ENCODE data around the gene KSR2. TPM values are rescaled to one million over a fixed set of nuclear protein-coding genes. Genes with fewer than 3 reads are reported as not detected.

The KSR2 gene
- total RNA-seq, 1 donor from 2014 or later: 2.0 TPM

- no peaks in the 10 kb centered on the region for H3K9me3 Mint-ChIP-seq
- no peak for DNase-seq (ENCODE audit: extremely low spot score, unreplicated experiment)
- no peak overlapping the region for H3K4me3 Mint-ChIP-seq
- H3K27me3 Mint-ChIP-seq: peaks cover 20% of the 10 kb centered on the region
- peaks cover 9% of the 10 kb centered on the region for H3K4me1 Mint-ChIP-seq (ENCODE audit: unreplicated experiment)
- no peak overlapping the region for H3K27ac Mint-ChIP-seq
- TF ChIP-seq, protein P1, sequence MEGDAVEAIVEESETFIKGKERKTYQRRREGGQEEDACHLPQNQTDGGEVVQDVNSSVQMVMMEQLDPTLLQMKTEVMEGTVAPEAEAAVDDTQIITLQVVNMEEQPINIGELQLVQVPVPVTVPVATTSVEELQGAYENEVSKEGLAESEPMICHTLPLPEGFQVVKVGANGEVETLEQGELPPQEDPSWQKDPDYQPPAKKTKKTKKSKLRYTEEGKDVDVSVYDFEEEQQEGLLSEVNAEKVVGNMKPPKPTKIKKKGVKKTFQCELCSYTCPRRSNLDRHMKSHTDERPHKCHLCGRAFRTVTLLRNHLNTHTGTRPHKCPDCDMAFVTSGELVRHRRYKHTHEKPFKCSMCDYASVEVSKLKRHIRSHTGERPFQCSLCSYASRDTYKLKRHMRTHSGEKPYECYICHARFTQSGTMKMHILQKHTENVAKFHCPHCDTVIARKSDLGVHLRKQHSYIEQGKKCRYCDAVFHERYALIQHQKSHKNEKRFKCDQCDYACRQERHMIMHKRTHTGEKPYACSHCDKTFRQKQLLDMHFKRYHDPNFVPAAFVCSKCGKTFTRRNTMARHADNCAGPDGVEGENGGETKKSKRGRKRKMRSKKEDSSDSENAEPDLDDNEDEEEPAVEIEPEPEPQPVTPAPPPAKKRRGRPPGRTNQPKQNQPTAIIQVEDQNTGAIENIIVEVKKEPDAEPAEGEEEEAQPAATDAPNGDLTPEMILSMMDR (conservative IDR thresholded peaks at IDR 0.05): peak; percentile 29
- H3K36me3 Mint-ChIP-seq: no peaks in the 10 kb centered on the region
Observed at GRCh38 chr12:117603316-117604113, 365.3 kb downstream of the KSR2 start.

- Mint-ChIP-seq H3K4me1 (ENCODE audit: unreplicated experiment) (peaks cover 9% of the 10 kb centered on the region), H3K9me3 (no peaks in the 10 kb centered on the region), H3K27ac (no peak overlapping the region), H3K27me3 (peaks cover 18% of the 10 kb centered on the region), H3K4me3 (no peak overlapping the region), H3K36me3 (no peaks in the 10 kb centered on the region)
- TF ChIP-seq, protein P1 (conservative IDR thresholded peaks at IDR 0.05): no peak
- DNase-seq (ENCODE audit: extremely low spot score, unreplicated experiment): no peak
Observed at GRCh38 chr12:117599849-117600248, 368.9 kb downstream of the KSR2 start.

GRCh38 chr12:117596968-117597367 is 371.8 kb downstream of the KSR2 start:
- Mint-ChIP-seq H3K4me3 (no peak overlapping the region), H3K27me3 (peaks cover 37% of the 10 kb centered on the region), H3K27ac (no peak overlapping the region), H3K4me1 (ENCODE audit: unreplicated experiment) (peaks cover 15% of the 10 kb centered on the region), H3K36me3 (no peaks in the 10 kb centered on the region), H3K9me3 (no peaks in the 10 kb centered on the region)
- DNase-seq (ENCODE audit: extremely low spot score, unreplicated experiment): no peak
- TF ChIP-seq, protein P1 (conservative IDR thresholded peaks at IDR 0.05): no peak

- TF ChIP-seq, protein P1 (conservative IDR thresholded peaks at IDR 0.05): no peak
- Mint-ChIP-seq H3K27ac (no peak overlapping the region), H3K4me3 (no peak overlapping the region), H3K4me1 (ENCODE audit: unreplicated experiment) (peaks cover 15% of the 10 kb centered on the region), H3K27me3 (peaks cover 37% of the 10 kb centered on the region), H3K9me3 (no peaks in the 10 kb centered on the region), H3K36me3 (no peaks in the 10 kb centered on the region)
- no peak for DNase-seq (ENCODE audit: extremely low spot score, unreplicated experiment)
Observed at GRCh38 chr12:117595751-117596150, 373.0 kb downstream of the KSR2 start.

DNA sequence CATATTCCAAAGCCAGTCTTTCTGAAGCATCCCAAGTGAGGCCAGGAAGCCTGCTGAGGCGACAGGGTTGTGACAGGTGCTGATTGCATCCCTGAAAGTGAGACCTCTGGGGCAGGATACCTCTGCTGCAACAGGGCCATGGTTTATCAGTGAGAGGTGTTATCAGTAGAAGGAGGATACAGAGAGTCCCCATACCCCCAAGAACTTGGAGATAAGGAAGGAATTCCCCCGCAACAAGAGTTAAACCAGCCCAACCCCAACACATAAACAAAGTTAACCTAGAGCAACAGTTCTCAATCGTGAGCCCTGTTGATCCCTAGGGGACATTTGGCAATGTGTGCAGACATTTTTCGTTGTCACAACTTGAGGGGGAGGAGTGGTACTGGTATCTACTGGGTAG is 374.3 kb downstream of the KSR2 start:
- Mint-ChIP-seq H3K27ac (no peak overlapping the region), H3K4me3 (no peak overlapping the region), H3K36me3 (no peaks in the 10 kb centered on the region), H3K9me3 (no peaks in the 10 kb centered on the region), H3K27me3 (peaks cover 38% of the 10 kb centered on the region), H3K4me1 (ENCODE audit: unreplicated experiment) (peaks cover 12% of the 10 kb centered on the region)
- DNase-seq (ENCODE audit: extremely low spot score, unreplicated experiment): no peak
- TF ChIP-seq, protein P1 (conservative IDR thresholded peaks at IDR 0.05): no peak

Data from type B pancreatic cell (in vitro differentiated cells).